HepG2 (cell line): ENCODE data around the gene KCND3. TPM values are rescaled to one million over a fixed set of nuclear protein-coding genes. Genes with fewer than 3 reads are reported as not detected.

ENCODE experiments used
- ATAC-seq: fragments of 200-7000 bp; cut with Tn5 transposase; 3 replicates; pipeline ENCODE4 v1.9.1; 2020; ENCODE audit warnings: mild to moderate bottlenecking, moderate library complexity
- BruUV-seq: library from RNA; stranded (reverse); fragments of 400-500 nt; replicated peaks from 2 replicates; lab custom pipeline; 2021; lab: Mats Ljungman, UMichigan
- CTCF ChIA-PET: fragments of 300-600 bp; formaldehyde crosslinking; extraction: SDS; loops from one replicate; lab custom pipeline; 2021; ENCODE audit warnings: low total read pairs, inconsistent platforms, low intra/inter-chr PET ratio; lab: Yijun Ruan, JAX
- POLR2A ChIA-PET: fragments of 350-600 bp; sonication (Branson Sonifier 250); formaldehyde crosslinking; loops from one replicate; lab custom pipeline; 2020; ENCODE audit warnings: antibody characterized with exemption, inconsistent platforms; lab: Yijun Ruan, JAX
- DNase-seq: peaks from one replicate; pipeline ENCODE4 v3.0.0-alpha.2; 2015; ENCODE audit warnings: low spot score
- FAIRE-seq: peaks from 3 replicates; lab custom pipeline; 2011; peaks lifted over from hg19 to GRCh38; lab: Jason Lieb, UNC
- H2AFZ ChIP-seq: one replicate; pipeline ENCODE4 v1.6.1; 2011; ENCODE audit warnings: low read length, inconsistent platforms
- H3K27ac ChIP-seq: fragments of 300-600 bp; 3 replicates; pipeline ENCODE4 v1.8.0; 2011; ENCODE audit warnings: mixed run types, mild to moderate bottlenecking, mixed read lengths, low read length, inconsistent platforms; ENCODE audit not compliant: insufficient read depth; ENCODE audit errors: extremely low read length
- H3K27me3 ChIP-seq, 2 experiments: fragments of 200-600 bp in 1 of 2; 2 replicates in 1 of 2; 3 replicates in 1 of 2; pipeline versions ENCODE4 v1.6.0 to v1.8.0; 2011; ENCODE audit warnings: low read length in 2 of 2, mild to moderate bottlenecking in 2 of 2, moderate library complexity in 2 of 2, inconsistent platforms in 1 of 2; ENCODE audit not compliant: insufficient read depth in 2 of 2, control insufficient read depth in 1 of 2
- H3K36me3 ChIP-seq, 2 experiments: fragments of 200-600 bp in 1 of 2; replicated peaks in 1 of 2; 2 replicates in 1 of 2; 3 replicates in 1 of 2; pipeline versions ENCODE4 v1.5.1 to v1.8.0; 2011; ENCODE audit warnings: low read length in 2 of 2, inconsistent platforms in 1 of 2; ENCODE audit not compliant: insufficient read depth in 2 of 2, control insufficient read depth in 1 of 2
- H3K4me1 ChIP-seq: 2 replicates; pipeline ENCODE4 v1.5.1; 2012; ENCODE audit warnings: low read length, inconsistent platforms; ENCODE audit not compliant: insufficient read depth
- H3K4me2 ChIP-seq: 2 replicates; pipeline ENCODE4 v1.6.0; 2011; ENCODE audit warnings: low read depth, low read length, inconsistent platforms
- H3K4me3 ChIP-seq, 3 experiments: fragments of 200-600 bp in 1 of 3; sonication (generic), shearing (Covaris generic) in 1 of 3; replicated peaks in 1 of 3; 2 replicates each; pipeline ENCODE4 v1.5.1; 2011 to 2016; ENCODE audit warnings: low read length in 3 of 3, inconsistent platforms in 2 of 3, low read depth in 2 of 3, mild to moderate bottlenecking in 2 of 3, control low read depth in 1 of 3, mixed read lengths in 1 of 3; ENCODE audit not compliant: insufficient read depth in 1 of 3
- H3K79me2 ChIP-seq: one replicate; pipeline ENCODE4 v1.6.1; 2011; ENCODE audit warnings: low read length, inconsistent platforms; ENCODE audit not compliant: insufficient read depth
- H3K9ac ChIP-seq: 2 replicates; pipeline ENCODE4 v1.6.0; 2011; ENCODE audit warnings: mild to moderate bottlenecking, low read depth, low read length, inconsistent platforms; ENCODE audit not compliant: insufficient read depth
- H3K9me3 ChIP-seq: 2 replicates; pipeline ENCODE4 v1.5.1; 2012; ENCODE audit warnings: mild to moderate bottlenecking, low read length
- H4K20me1 ChIP-seq: 2 replicates; pipeline ENCODE4 v1.6.0; 2011; ENCODE audit warnings: inconsistent platforms, mild to moderate bottlenecking, low read length, moderate library complexity; ENCODE audit not compliant: insufficient read depth
- ERF ChIP-seq: IDR thresholded peaks from 2 replicates; pipeline ENCODE4 v1.6.1; 2018; ENCODE audit warnings: missing biosample characterization, missing genetic modification reagents
- HOXA9 ChIP-seq: sonication (generic); formaldehyde crosslinking; IDR thresholded peaks from 2 replicates; pipeline ENCODE4 v1.8.1; 2022; ENCODE audit warnings: missing genetic modification reagents, mild to moderate bottlenecking, moderate library complexity, borderline replicate concordance
- SAFB2 ChIP-seq: sonication (generic); formaldehyde crosslinking; IDR thresholded peaks from 2 replicates; pipeline ENCODE4 v1.5.1; 2020; ENCODE audit warnings: missing genetic modification reagents, low read depth, mild to moderate bottlenecking, borderline replicate concordance
- STAT5B ChIP-seq: sonication (generic); formaldehyde crosslinking; IDR thresholded peaks from 2 replicates; pipeline ENCODE4 v1.4.0; 2020; ENCODE audit warnings: missing genetic modification reagents
- THAP7 ChIP-seq: sonication (generic); formaldehyde crosslinking; IDR thresholded peaks from 2 replicates; pipeline ENCODE4 v1.8.1; 2023; ENCODE audit warnings: mild to moderate bottlenecking, missing genetic modification reagents
- ZNF275 ChIP-seq: sonication (generic); formaldehyde crosslinking; IDR thresholded peaks from 2 replicates; pipeline ENCODE4 v1.8.0; 2022; ENCODE audit warnings: missing genetic modification reagents, mild to moderate bottlenecking, inconsistent platforms, borderline replicate concordance
- ZNF343 ChIP-seq: sonication (generic); formaldehyde crosslinking; IDR thresholded peaks from 2 replicates; pipeline ENCODE4 v1.4.0; 2020; ENCODE audit warnings: mild to moderate bottlenecking, missing genetic modification reagents
- ZNF530 ChIP-seq: sonication (generic); formaldehyde crosslinking; IDR thresholded peaks from 2 replicates; pipeline ENCODE4 v1.5.0; 2020; ENCODE audit warnings: low read depth, mild to moderate bottlenecking, missing genetic modification reagents
- ZNF619 ChIP-seq: sonication (generic); formaldehyde crosslinking; IDR thresholded peaks from 2 replicates; pipeline ENCODE4 v1.4.0; 2020; ENCODE audit warnings: mild to moderate bottlenecking, missing genetic modification reagents
- ZNF678 ChIP-seq: sonication (generic); formaldehyde crosslinking; IDR thresholded peaks from 2 replicates; pipeline ENCODE4 v1.4.0; 2020; ENCODE audit warnings: mild to moderate bottlenecking, missing genetic modification reagents
- ZNF761 ChIP-seq: sonication (generic); formaldehyde crosslinking; conservative IDR thresholded peaks from 2 replicates; pipeline ENCODE4 v1.4.0; 2020; ENCODE audit warnings: mild to moderate bottlenecking, missing genetic modification reagents
- WGBS: methylation state at CpG from one replicate; pipeline ENCODE4 v1.1.6; 2017; ENCODE audit warnings: low lambda C conversion rate; 5-methylcytosine and 5-hydroxymethylcytosine counted together
- in situ Hi-C: cut with HindIII; loops from 2 replicates; pipeline ENCODE4 v1.10.0; 2017; ENCODE audit warnings: low pct_unique_long_range_greater_than_20kb; ENCODE audit not compliant: extremely low pct_ligation_motif_present
- intact Hi-C: fragments of 100-400 bp; cut with micrococcal nuclease; formaldehyde crosslinking; loops from one replicate; pipeline ENCODE4 v1.10.0; 2022; ENCODE audit not compliant: unreplicated experiment
- polyA plus RNA-seq, 8 experiments: library from polyadenylated mRNA; depleted of rRNA in 3 of 8; stranded (reverse) in 7 of 8; unstranded in 1 of 8; fragments of >200 nt; fragmentation: Illumina TruSeq in 4 of 8; extraction: Trizol in 4 of 8; gene quantifications; 2 replicates each; pipeline versions ENCODE4 v1.2.1 to v1.2.3, GENCODE V29; 2011 to 2016; ENCODE audit warnings: low read depth in 4 of 8, missing spikeins in 1 of 8, mixed read lengths in 1 of 8; ENCODE audit not compliant: insufficient read depth in 1 of 8
- total RNA-seq, 5 experiments: library from RNA; depleted of rRNA; stranded (reverse); fragments of >200 nt; fragmentation: Illumina TruSeq; extraction: Trizol; gene quantifications; 2 replicates each; pipeline ENCODE4 v1.2.3, GENCODE V29; 2016; ENCODE audit warnings: low read depth in 1 of 5

Gene KCND3
- total and polyA plus RNA-seq, 2 of the 13 experiments (the other 11 are each of a cell fraction or from before 2014, with no cell fraction given), result 0.04 TPM; not detected in 1

- WGBS, result 28% methylated on average over 4 of the region's 4 CpGs
- Histone ChIP-seq H3K27me3 (peaks cover 1 to 22% of the 10 kb centered on the region in 2 experiments; a peak in 4 of 5 replicates), H3K36me3 (no peaks in the 10 kb centered on the region)
- CTCF ChIA-PET, result no interaction called here
- TF ChIP-seq ZNF343 (CRISPR knock-in tag) (no peak), ZNF530 (CRISPR knock-in tag) (no peak), ZNF275 (CRISPR knock-in tag) (no peak), ZNF619 (no peak), THAP7 (no peak), ERF (CRISPR knock-in tag) (no peak), STAT5B (CRISPR knock-in tag) (no peak), HOXA9 (CRISPR knock-in tag) (no peak), ZNF678 (CRISPR knock-in tag) (no peak), ZNF761 (CRISPR knock-in tag) (no peak), SAFB2 (CRISPR knock-in tag) (no peak)
- TF ChIP-seq, all 625 proteins: peak for 0
- BruUV-seq, result no TSS peak
- DNase-seq (no peak), FAIRE-seq (no peak), ATAC-seq (no peak)
- Histone ChIP-seq H3K4me3 (no peak overlapping the region), H3K4me1 (peaks cover 11% of the 10 kb centered on the region; the same call in 1 of the 2 replicates), H3K27ac (no peak overlapping the region), H3K9me3 (no peaks in the 10 kb centered on the region), H3K4me2 (no peak overlapping the region), H3K79me2 (no peaks in the 10 kb centered on the region), H3K9ac (no peak overlapping the region), H2AFZ (no peak overlapping the region), H4K20me1 (no peaks in the 10 kb centered on the region)
- POLR2A ChIA-PET, result no interaction called here
- in situ Hi-C loops, result no loop called here
- intact Hi-C loops, result no loop called here
Measured at GRCh38 chr1:111812306-111812705, 177.2 kb downstream of the KCND3 start.
